PFSK-1 (cell line): ENCODE results near the gene VPS8.

Experiments
- FOXP2 ChIP-seq: optimal IDR thresholded peaks from 2 replicates; pipeline ENCODE3; 2011; ENCODE audit warnings: borderline replicate concordance, control low read depth, inconsistent platforms; ENCODE audit not compliant: insufficient read depth; ENCODE audit errors: extremely low read length, extremely low read depth
- POLR2AphosphoS5 ChIP-seq: IDR thresholded peaks from 2 replicates; pipeline ENCODE4 v1.6.1; 2012; ENCODE audit warnings: low read depth, mild to moderate bottlenecking, control low read depth, low read length, moderate library complexity
- TAF1 ChIP-seq: IDR thresholded peaks from 2 replicates; pipeline ENCODE4 v1.6.1; 2012; ENCODE audit warnings: low read length, control low read depth, borderline replicate concordance; ENCODE audit not compliant: insufficient read depth
- TF ChIP-seq, protein P1 (sequence below), 2 experiments: IDR thresholded peaks; 2 replicates each; pipeline versions ENCODE4 v1.6.1 to v1.8.0; 2011 to 2012; ENCODE audit warnings: low read depth in 2 of 2, low read length in 2 of 2, control low read depth in 1 of 2, inconsistent platforms in 1 of 2, mild to moderate bottlenecking in 1 of 2, moderate library complexity in 1 of 2; ENCODE audit not compliant: insufficient read depth in 1 of 2

DNA sequence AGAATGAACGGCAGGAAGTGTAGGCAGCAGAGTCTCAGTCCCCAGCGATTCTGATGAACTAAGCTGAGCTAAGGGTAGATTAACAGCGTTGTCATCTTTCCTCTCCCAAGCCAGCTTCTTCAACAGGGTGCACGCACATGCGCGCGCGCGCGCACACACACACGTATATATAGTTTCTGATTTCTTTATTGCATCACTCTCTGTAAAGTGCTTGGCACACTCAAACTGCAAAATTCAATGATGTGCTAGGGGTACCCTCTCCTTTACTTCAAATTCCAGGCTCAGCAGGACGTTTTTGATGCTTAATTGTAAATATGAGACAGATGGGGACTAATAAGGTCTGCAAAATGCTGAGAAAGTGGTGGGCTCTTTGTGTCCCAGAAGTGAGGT is 26.1 kb upstream of the VPS8 start:
- no peak for TF ChIP-seq POLR2AphosphoS5
- TF ChIP-seq, protein P1, sequence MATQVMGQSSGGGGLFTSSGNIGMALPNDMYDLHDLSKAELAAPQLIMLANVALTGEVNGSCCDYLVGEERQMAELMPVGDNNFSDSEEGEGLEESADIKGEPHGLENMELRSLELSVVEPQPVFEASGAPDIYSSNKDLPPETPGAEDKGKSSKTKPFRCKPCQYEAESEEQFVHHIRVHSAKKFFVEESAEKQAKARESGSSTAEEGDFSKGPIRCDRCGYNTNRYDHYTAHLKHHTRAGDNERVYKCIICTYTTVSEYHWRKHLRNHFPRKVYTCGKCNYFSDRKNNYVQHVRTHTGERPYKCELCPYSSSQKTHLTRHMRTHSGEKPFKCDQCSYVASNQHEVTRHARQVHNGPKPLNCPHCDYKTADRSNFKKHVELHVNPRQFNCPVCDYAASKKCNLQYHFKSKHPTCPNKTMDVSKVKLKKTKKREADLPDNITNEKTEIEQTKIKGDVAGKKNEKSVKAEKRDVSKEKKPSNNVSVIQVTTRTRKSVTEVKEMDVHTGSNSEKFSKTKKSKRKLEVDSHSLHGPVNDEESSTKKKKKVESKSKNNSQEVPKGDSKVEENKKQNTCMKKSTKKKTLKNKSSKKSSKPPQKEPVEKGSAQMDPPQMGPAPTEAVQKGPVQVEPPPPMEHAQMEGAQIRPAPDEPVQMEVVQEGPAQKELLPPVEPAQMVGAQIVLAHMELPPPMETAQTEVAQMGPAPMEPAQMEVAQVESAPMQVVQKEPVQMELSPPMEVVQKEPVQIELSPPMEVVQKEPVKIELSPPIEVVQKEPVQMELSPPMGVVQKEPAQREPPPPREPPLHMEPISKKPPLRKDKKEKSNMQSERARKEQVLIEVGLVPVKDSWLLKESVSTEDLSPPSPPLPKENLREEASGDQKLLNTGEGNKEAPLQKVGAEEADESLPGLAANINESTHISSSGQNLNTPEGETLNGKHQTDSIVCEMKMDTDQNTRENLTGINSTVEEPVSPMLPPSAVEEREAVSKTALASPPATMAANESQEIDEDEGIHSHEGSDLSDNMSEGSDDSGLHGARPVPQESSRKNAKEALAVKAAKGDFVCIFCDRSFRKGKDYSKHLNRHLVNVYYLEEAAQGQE (IDR thresholded peaks at IDR 0.05; ENCODE audit: insufficient read depth in 1 of 2, low read depth in 2 of 2, low read length in 2 of 2): no peak
- TF ChIP-seq TAF1: no peak
- no peak for TF ChIP-seq FOXP2
